ENCODE results near the gene NCAM1.

Gene NCAM1

DNA sequence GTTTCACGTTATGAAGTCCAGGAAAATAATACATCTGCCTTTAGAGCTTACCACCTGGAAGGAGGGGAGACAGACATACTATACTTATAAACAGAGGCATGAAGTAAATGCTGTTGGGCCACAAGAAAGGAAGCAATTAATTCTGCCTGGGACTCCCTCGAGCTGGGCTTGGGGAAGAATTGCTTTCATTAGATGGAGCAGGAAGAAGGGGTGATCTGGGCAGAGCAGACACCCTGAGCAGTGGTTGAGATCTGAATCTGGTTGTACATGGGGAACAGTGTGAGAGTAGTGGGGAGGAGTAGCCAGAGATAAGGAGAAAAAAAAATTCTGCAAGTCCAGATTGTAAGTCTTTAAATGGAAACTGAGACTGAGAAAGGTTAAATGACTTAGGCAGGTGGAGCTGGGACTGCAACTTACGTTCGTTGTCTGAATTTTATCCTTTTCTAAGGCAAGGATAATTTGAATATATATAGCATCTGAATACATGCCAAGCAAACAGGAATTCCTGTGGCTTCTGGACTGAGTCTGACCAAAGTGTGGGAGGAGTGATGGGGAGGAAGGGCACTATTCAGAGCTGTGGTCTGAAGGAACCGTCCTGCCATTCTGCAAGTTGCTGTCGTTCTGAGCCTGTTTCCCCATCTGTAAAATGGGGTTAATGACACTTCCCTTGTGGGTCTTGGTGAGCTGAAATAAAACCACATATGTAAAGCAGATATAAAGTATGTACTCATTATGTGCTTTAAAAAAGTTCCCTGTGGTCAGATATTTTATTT, 7.9 kb downstream of the NCAM1 start:
- DNase-seq (ENCODE audit: low read depth in 2 of 2) = no peak

GRCh38 chr11:112971195-112971594, 10.0 kb downstream of the NCAM1 start:
- DNase-seq (ENCODE audit: low read depth in 2 of 2) = no peak

DNA sequence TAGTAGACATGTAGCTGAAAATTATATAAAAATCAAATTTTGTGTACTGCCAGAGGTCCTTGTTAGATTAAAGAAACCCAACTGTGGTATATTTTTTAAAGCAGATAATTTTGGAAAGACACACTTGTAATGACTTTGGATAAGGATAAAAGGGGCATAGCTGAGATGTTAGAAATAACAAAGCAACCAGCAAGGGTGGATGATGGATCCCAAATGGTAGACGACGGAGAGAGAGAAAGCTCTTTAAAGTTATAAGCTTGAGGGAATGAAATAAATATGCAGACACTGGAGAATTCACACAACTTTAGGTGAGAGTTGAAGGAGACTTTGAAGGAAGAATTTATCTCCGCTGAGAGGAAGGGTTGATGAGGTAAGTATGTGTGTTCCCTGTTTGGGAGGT, 10.6 kb downstream of the NCAM1 start:
- DNase-seq (ENCODE audit: low read depth in 2 of 2) = no peak

GRCh38 chr11:112972399-112973145, 11.4 kb downstream of the NCAM1 start:
- DNase-seq (ENCODE audit: low read depth in 2 of 2) = no peak

DNA sequence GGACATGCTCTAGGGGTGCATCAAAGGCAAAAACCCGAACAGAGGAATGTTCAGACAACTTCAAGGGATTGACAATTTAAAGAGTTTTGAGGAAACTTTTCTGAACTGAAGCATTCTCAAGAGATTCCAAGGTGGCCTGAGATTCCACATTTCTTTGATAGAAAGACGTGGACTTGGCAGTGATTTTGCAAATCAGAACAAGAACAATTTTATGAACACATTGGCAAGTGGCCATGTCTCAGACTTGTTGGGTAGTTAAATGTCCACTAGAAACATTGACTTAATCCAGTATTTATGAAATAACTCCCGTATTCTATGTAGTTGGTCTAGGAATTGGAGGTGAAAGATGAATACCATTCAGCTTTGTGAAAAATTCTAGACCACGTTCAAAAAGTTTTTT, 13.8 kb downstream of the NCAM1 start:
- DNase-seq (ENCODE audit: low read depth in 2 of 2) = no peak

DNA sequence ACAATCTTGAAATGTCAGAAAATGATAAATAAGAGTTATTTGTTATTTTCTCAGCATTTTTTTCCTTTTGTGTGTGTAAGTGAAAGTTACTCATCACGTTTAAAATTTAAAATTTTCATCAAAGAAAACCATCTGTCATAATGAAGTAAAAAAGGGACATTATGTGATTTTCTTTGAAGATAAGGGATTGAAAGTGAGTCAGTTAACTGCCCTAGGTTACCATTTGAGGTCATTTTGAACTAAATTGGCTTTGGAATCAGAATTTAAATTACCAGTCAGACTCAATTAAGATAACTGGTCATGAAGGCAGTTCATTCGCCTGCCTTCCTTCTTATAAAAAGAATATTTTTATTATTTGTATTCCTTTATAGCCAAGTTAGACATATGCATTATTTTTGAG, 14.3 kb downstream of the NCAM1 start:
- DNase-seq (ENCODE audit: low read depth in 2 of 2) = no peak

DNA sequence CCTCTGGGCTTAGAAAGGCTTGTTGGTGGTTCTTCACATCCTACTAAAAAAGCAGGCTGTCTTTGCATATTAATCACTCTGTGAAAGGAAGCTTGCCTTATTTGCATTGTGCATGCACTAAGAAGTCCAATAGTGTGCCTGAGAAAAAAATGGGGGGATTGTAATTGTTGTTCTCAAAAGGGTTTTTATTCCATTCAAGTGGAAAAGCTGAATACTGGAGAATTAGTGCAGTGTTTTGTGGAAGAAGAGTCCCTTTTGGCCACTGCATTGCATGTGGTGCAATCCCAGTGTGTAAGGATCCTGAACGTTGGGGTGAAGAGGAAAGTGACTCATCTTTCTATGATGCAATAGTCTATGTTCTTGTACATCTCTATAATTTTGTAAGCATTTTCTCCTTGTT, 16.5 kb downstream of the NCAM1 start:
- no peak for DNase-seq (ENCODE audit: low read depth in 2 of 2)

GRCh38 chr11:112983887-112984286, 22.7 kb downstream of the NCAM1 start:
- no peak for DNase-seq (ENCODE audit: low read depth in 2 of 2)

GRCh38 chr11:112989198-112989597, 28.0 kb downstream of the NCAM1 start:
- DNase-seq (ENCODE audit: low read depth in 2 of 2) = no peak

- no peak for DNase-seq (ENCODE audit: low read depth in 2 of 2)
Observed at GRCh38 chr11:112993808-112994207, 32.6 kb downstream of the NCAM1 start.

DNA sequence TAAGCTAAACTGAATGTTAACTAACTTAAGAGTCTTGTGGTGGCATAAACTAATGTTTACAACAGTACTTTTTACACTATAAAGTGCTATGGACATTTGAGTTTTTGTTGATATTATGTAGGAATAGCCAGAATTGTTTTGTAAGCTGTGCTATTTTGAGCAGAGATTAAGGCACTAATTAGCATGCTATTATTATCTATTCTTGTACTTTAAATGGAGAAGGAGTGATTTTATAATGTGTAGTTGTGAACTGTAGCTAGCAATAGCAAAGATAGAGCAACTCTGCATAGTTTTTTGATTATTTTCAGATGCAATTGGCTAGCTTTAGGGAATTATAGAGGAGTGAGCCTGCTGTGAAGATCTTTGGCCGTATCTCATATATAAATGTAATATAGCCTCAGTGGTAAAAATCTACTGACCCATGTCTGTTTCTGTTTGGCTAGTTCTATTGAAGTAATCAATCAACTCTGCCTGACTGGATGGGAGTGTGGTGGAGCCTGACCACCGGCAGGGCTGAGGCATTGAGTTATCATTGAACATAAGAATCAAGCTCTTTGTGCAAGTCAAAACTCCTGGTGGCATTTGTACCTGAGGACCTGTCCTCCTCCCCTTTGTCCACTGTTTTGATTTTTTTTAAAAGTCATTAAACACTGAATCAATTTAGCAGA, 34.3 kb downstream of the NCAM1 start:
- no peak for DNase-seq (ENCODE audit: low read depth in 2 of 2)

DNA sequence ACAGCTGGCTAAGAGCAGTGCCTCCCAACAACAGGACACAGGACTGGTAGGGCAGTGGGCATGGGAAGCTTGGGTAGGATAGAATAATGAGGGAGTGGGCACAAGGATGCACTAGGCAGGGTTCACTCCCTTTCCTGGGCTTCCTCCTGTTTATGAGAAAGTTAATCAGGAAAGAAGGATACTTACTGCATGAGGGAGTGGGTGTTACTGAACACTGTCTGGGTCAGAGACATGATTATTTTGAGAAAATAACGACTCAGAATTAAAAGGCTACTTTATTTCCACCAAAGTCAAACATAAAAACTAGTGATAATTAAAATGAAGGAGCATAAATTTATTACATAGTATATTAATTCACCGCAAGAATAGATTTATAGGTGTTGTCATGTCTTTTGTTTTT, 35.8 kb downstream of the NCAM1 start:
- no peak for DNase-seq (ENCODE audit: low read depth in 2 of 2)

- no peak for DNase-seq (ENCODE audit: low read depth in 2 of 2)
Observed at GRCh38 chr11:112997857-112998466, 36.7 kb downstream of the NCAM1 start.

- DNase-seq (ENCODE audit: low read depth in 2 of 2) = no peak
Observed at GRCh38 chr11:112999520-112999919, 38.3 kb downstream of the NCAM1 start.

- DNase-seq (ENCODE audit: low read depth in 2 of 2) = no peak
Observed at GRCh38 chr11:113001709-113002108, 40.5 kb downstream of the NCAM1 start.

- no peak for DNase-seq (ENCODE audit: low read depth in 2 of 2)
Observed at GRCh38 chr11:113006896-113007445, 45.8 kb downstream of the NCAM1 start.

GRCh38 chr11:113014262-113015097, 53.3 kb downstream of the NCAM1 start:
- DNase-seq (ENCODE audit: low read depth in 2 of 2) = no peak

GRCh38 chr11:113015098-113015455, 53.9 kb downstream of the NCAM1 start:
- DNase-seq (ENCODE audit: low read depth in 2 of 2) = no peak

DNA sequence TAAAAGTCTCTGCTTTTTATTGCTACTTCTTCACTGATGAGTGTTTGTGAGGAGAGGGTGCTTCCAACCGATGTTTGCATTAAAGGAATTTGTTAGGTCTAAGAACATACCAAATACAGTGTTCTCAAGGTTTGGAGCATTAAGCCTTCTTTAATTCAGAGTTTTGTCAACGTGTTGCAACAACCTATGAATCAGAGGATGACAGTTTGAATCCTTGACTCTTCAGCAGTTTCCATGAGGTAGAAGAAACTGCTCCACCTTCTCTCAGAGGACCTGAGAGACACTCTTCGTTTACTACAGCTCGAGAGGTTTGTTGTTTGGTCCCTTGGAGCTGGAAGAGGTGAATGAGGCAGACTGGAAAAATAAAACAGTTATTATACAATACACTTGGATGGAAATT, 55.7 kb downstream of the NCAM1 start:
- no peak for DNase-seq (ENCODE audit: low read depth in 2 of 2)

- DNase-seq (ENCODE audit: low read depth in 2 of 2) = no peak
Observed at GRCh38 chr11:113018913-113019312, 57.7 kb downstream of the NCAM1 start.

DNA sequence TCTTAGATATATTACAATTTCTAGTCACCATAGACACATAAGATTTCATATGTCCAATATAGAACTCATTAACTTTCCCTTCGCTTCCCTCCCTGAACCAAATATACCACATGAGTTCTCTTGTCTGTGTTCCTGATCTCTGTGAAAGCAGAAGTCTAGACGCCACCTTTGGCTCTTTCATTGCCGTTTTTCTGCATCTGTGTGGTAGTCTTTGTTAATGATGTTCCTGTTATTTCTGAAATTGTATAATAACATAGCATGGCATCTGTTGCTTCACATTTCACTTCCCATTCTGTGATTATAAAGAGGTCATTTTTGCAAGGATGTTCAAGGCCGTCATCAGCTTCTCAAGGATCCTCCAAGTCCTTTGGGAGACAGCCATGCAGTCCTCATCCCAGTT, 58.5 kb downstream of the NCAM1 start:
- no peak for DNase-seq (ENCODE audit: low read depth in 2 of 2)

Measured in stimulated activated CD4-positive, alpha-beta T cell treated with anti-CD3 and anti-CD28 coated beads, Interleukin-15, amount 100 ng/mL, for 48 hours (primary cell).